ENCODE results near the gene SENP5. TPM values are rescaled to one million over a fixed set of nuclear protein-coding genes. Genes with fewer than 3 reads are reported as not detected.
A peak's percentile ranks its signal among the peaks of the same experiment; 100 is the strongest.
"Not testable (repeated sequence)": the region's sequence is repeated elsewhere in the genome, so short reads cannot be mapped to it uniquely, and the experiment has no call there.

The SENP5 gene
- total RNA-seq, result 10 to 100 TPM; 29.5 to 37.2 TPM

GRCh38 chr3:196867507-196868296 is at the start of gene SENP5:
TSS of gene SENP5 (plus strand) at chr3:196867920. CDS start at chr3:196885182, 17,262 bp downstream.
- Mint-ChIP-seq H3K4me3 (peak within 1 kb of the TSS; percentile 95), H3K27ac (peak within 1 kb of the TSS; percentile 96), H3K27me3 (no peaks in the 10 kb centered on the region), H3K4me1 (peaks cover 4% of the 10 kb centered on the region), H3K36me3 (ENCODE audit: low read depth) (peaks cover 21% of the 10 kb centered on the region), H3K9me3 (no peaks in the 10 kb centered on the region)
- peak; percentile 96 for ATAC-seq (replicated peaks)

- H3K4me3 Mint-ChIP-seq, result no peak overlapping the region
- no peaks in the 10 kb centered on the region for H3K9me3 Mint-ChIP-seq
- no peak overlapping the region for H3K27ac Mint-ChIP-seq
- no peaks in the 10 kb centered on the region for H3K4me1 Mint-ChIP-seq
- no peak for ATAC-seq (replicated peaks)
- H3K36me3 Mint-ChIP-seq (ENCODE audit: low read depth), result peaks cover 96% of the 10 kb centered on the region
- H3K27me3 Mint-ChIP-seq, result no peaks in the 10 kb centered on the region
These were observed 45.8 kb upstream of the SENP5 start for GRCh38 chr3:196821806-196822355.

GRCh38 chr3:196829651-196830050 is 38.1 kb upstream of the SENP5 start:
- not testable (repeated sequence) for H3K27me3 Mint-ChIP-seq; H3K4me3 Mint-ChIP-seq; H3K4me1 Mint-ChIP-seq; ATAC-seq (replicated peaks); H3K9me3 Mint-ChIP-seq
- H3K27ac Mint-ChIP-seq, result peak overlapping the region; percentile 62
- H3K36me3 Mint-ChIP-seq (ENCODE audit: low read depth), result peaks cover 69% of the 10 kb centered on the region

- no peak overlapping the region for H3K4me3 Mint-ChIP-seq
- no peak for ATAC-seq (replicated peaks)
- no peaks in the 10 kb centered on the region for H3K9me3 Mint-ChIP-seq
- no peaks in the 10 kb centered on the region for H3K27me3 Mint-ChIP-seq
- no peaks in the 10 kb centered on the region for H3K4me1 Mint-ChIP-seq
- peaks cover 22% of the 10 kb centered on the region for H3K36me3 Mint-ChIP-seq (ENCODE audit: low read depth)
- H3K27ac Mint-ChIP-seq, result no peak overlapping the region
These were observed 32.6 kb upstream of the SENP5 start for GRCh38 chr3:196835086-196835485.

GRCh38 chr3:196836626-196837025 is 31.1 kb upstream of the SENP5 start:
- H3K4me3 Mint-ChIP-seq; H3K36me3 Mint-ChIP-seq (ENCODE audit: low read depth); H3K4me1 Mint-ChIP-seq; ATAC-seq (replicated peaks); H3K9me3 Mint-ChIP-seq; H3K27ac Mint-ChIP-seq; H3K27me3 Mint-ChIP-seq: not testable (repeated sequence)

GRCh38 chr3:196837819-196838420 is 29.8 kb upstream of the SENP5 start:
- Mint-ChIP-seq H3K27me3 (no peaks in the 10 kb centered on the region), H3K9me3 (no peaks in the 10 kb centered on the region), H3K4me1 (no peaks in the 10 kb centered on the region), H3K4me3 (no peak overlapping the region), H3K36me3 (ENCODE audit: low read depth) (no peaks in the 10 kb centered on the region), H3K27ac (no peak overlapping the region)
- peak; percentile 97 for ATAC-seq (replicated peaks)

- not testable (repeated sequence) for H3K27me3 Mint-ChIP-seq; H3K4me1 Mint-ChIP-seq; ATAC-seq (replicated peaks); H3K9me3 Mint-ChIP-seq; H3K27ac Mint-ChIP-seq; H3K4me3 Mint-ChIP-seq; H3K36me3 Mint-ChIP-seq (ENCODE audit: low read depth)
These were observed 28.4 kb upstream of the SENP5 start for GRCh38 chr3:196839351-196839750.

GRCh38 chr3:196842567-196843434 is 24.9 kb upstream of the SENP5 start:
- Mint-ChIP-seq H3K4me1 (no peaks in the 10 kb centered on the region), H3K9me3 (no peaks in the 10 kb centered on the region), H3K4me3 (no peak overlapping the region), H3K36me3 (ENCODE audit: low read depth) (no peaks in the 10 kb centered on the region), H3K27me3 (no peaks in the 10 kb centered on the region), H3K27ac (no peak overlapping the region)
- no peak for ATAC-seq (replicated peaks)

- no peak overlapping the region for H3K4me3 Mint-ChIP-seq
- no peak for ATAC-seq (replicated peaks)
- H3K4me1 Mint-ChIP-seq, result no peaks in the 10 kb centered on the region
- no peaks in the 10 kb centered on the region for H3K9me3 Mint-ChIP-seq
- no peaks in the 10 kb centered on the region for H3K36me3 Mint-ChIP-seq (ENCODE audit: low read depth)
- no peaks in the 10 kb centered on the region for H3K27me3 Mint-ChIP-seq
- H3K27ac Mint-ChIP-seq, result no peak overlapping the region
These were observed 24.1 kb upstream of the SENP5 start for GRCh38 chr3:196843435-196844110.

GRCh38 chr3:196844235-196845219 is 23.2 kb upstream of the SENP5 start:
- not testable (repeated sequence) for H3K9me3 Mint-ChIP-seq; H3K27ac Mint-ChIP-seq; H3K4me3 Mint-ChIP-seq; H3K4me1 Mint-ChIP-seq; ATAC-seq (replicated peaks); H3K27me3 Mint-ChIP-seq; H3K36me3 Mint-ChIP-seq (ENCODE audit: low read depth)

GRCh38 chr3:196848375-196848774 is 19.3 kb upstream of the SENP5 start:
- H3K4me3 Mint-ChIP-seq; H3K27me3 Mint-ChIP-seq; H3K36me3 Mint-ChIP-seq (ENCODE audit: low read depth); H3K4me1 Mint-ChIP-seq; H3K27ac Mint-ChIP-seq; H3K9me3 Mint-ChIP-seq; ATAC-seq (replicated peaks): not testable (repeated sequence)

- Mint-ChIP-seq H3K27me3 (peaks cover 8% of the 10 kb centered on the region), H3K27ac (no peak overlapping the region), H3K4me3 (no peak overlapping the region), H3K36me3 (ENCODE audit: low read depth) (no peaks in the 10 kb centered on the region), H3K9me3 (no peaks in the 10 kb centered on the region), H3K4me1 (no peaks in the 10 kb centered on the region)
- ATAC-seq (replicated peaks), result no peak
These were observed 18.5 kb upstream of the SENP5 start for GRCh38 chr3:196849180-196849741.

GRCh38 chr3:196863000-196863399 is 4.7 kb upstream of the SENP5 start:
- H3K36me3 Mint-ChIP-seq (ENCODE audit: low read depth); H3K27me3 Mint-ChIP-seq; H3K27ac Mint-ChIP-seq; ATAC-seq (replicated peaks); H3K9me3 Mint-ChIP-seq; H3K4me3 Mint-ChIP-seq; H3K4me1 Mint-ChIP-seq: not testable (repeated sequence)

Measured in activated T-helper 17 cell treated with anti-CD3 and anti-CD28 coated beads, Interleukin-2, amount 50 U/mL, for 72 hours (primary cell).